HCT116 (cell line): Measurements from ENCODE around the gene LYPD4. TPM values are rescaled to one million over a fixed set of nuclear protein-coding genes. Genes with fewer than 3 reads are reported as not detected.

Experiments used
- ATAC-seq: fragments of 200-7000 bp; cut with Tn5 transposase; 2 replicates; pipeline ENCODE4 v1.9.1; 2020; ENCODE audit warnings: mild to moderate bottlenecking, moderate library complexity
- BruUV-seq: library from RNA; stranded (reverse); fragments of 400-500 nt; replicated peaks from 2 replicates; lab custom pipeline; 2021; lab: Mats Ljungman, UMichigan
- CTCF ChIA-PET: fragments of 300-600 bp; sonication (Branson Sonifier 250); formaldehyde crosslinking; loops from one replicate; lab custom pipeline; 2021; ENCODE audit warnings: antibody characterized with exemption; lab: Charles Lee
- POLR2A ChIA-PET: fragments of 300-600, 350-600 bp; sonication (Branson Sonifier 250); formaldehyde crosslinking; loops from one replicate; lab custom pipeline; 2021; ENCODE audit warnings: antibody characterized with exemption; lab: Charles Lee
- RAD21 ChIA-PET, 2 experiments: fragments of 300-600 bp; sonication (Branson Sonifier 250); formaldehyde crosslinking; loops; one replicate each; lab custom pipeline; 2023; ENCODE audit warnings: low total read pairs in 2 of 2; ENCODE audit not compliant: uncharacterized antibody in 2 of 2, unreplicated experiment in 2 of 2, low non-redundant PET in 1 of 2; lab: Charles Lee
- DNase-seq: peaks from one replicate; pipeline ENCODE4 v3.0.0-alpha.2; 2010; ENCODE audit warnings: low read depth, low spot score
- H2AFZ ChIP-seq: fragments of 200-600 bp; shearing (Covaris generic), sonication (generic); 2 replicates; pipeline ENCODE4 v1.6.1; 2017; ENCODE audit warnings: low read depth, mixed run types, mixed read lengths, antibody characterized with exemption, low read length; ENCODE audit not compliant: poor library complexity, severe bottlenecking
- H3K27ac ChIP-seq: 2 replicates; pipeline ENCODE4 v1.5.1; 2012; ENCODE audit warnings: low read depth, low read length
- H3K27me3 ChIP-seq: fragments of 200-600 bp; sonication (generic); 2 replicates; pipeline ENCODE4 v1.6.1; 2016; ENCODE audit warnings: mixed run types, low read length, mixed read lengths; ENCODE audit not compliant: insufficient read depth
- H3K36me3 ChIP-seq, 2 experiments: fragments of 200-500 bp in 1 of 2; fragments of 200-600 bp in 1 of 2; sonication (Bioruptor generic) in 1 of 2; sonication (generic) in 1 of 2; 2 replicates each; pipeline versions ENCODE4 v1.5.1 to v1.6.1; 2014 to 2016; ENCODE audit warnings: low read length in 2 of 2, inconsistent platforms in 1 of 2, mixed read lengths in 1 of 2, mixed run types in 1 of 2; ENCODE audit not compliant: insufficient read depth in 2 of 2, control insufficient read depth in 1 of 2
- H3K4me1 ChIP-seq, 2 experiments: fragments of 200-600 bp in 1 of 2; sonication (generic) in 1 of 2; 2 replicates each; pipeline versions ENCODE4 v1.5.1 to v1.6.1; 2012 to 2017; ENCODE audit warnings: low read length in 2 of 2, inconsistent platforms in 1 of 2, mild to moderate bottlenecking in 1 of 2, mixed read lengths in 1 of 2, mixed run types in 1 of 2, moderate library complexity in 1 of 2; ENCODE audit not compliant: insufficient read depth in 2 of 2, control insufficient read depth in 1 of 2
- H3K4me2 ChIP-seq: fragments of 200-600 bp; sonication (generic); 2 replicates; pipeline ENCODE4 v1.6.1; 2017; ENCODE audit warnings: mixed run types, low read length, mixed read lengths
- H3K4me3 ChIP-seq, 2 experiments: fragments of 200-600 bp in 1 of 2; sonication (generic) in 1 of 2; replicated peaks in 1 of 2; 2 replicates each; pipeline ENCODE4 v1.5.1; 2011 to 2016; ENCODE audit warnings: low read length in 2 of 2, control low read depth in 1 of 2, low read depth in 1 of 2, mild to moderate bottlenecking in 1 of 2, mixed read lengths in 1 of 2, mixed run types in 1 of 2
- H3K79me2 ChIP-seq: fragments of 200-600 bp; sonication (generic); 2 replicates; pipeline ENCODE4 v1.6.1; 2017; ENCODE audit warnings: mild to moderate bottlenecking, mixed run types, low read length, moderate library complexity, mixed read lengths; ENCODE audit not compliant: insufficient read depth
- H3K9ac ChIP-seq: fragments of 200-600 bp; sonication (generic); 2 replicates; pipeline ENCODE4 v1.6.1; 2016; ENCODE audit warnings: low read length, mixed read lengths
- H3K9me2 ChIP-seq: fragments of 200-600 bp; sonication (generic), shearing (Covaris generic); 2 replicates; pipeline ENCODE4 v1.6.1; 2017; ENCODE audit warnings: mixed run types, mild to moderate bottlenecking, moderate library complexity; ENCODE audit not compliant: insufficient read depth
- H3K9me3 ChIP-seq, 2 experiments: fragments of 200-500 bp in 1 of 2; fragments of 200-600 bp in 1 of 2; sonication (Bioruptor generic) in 1 of 2; sonication (generic) in 1 of 2; 2 replicates each; pipeline ENCODE4 v1.6.1; 2014 to 2017; ENCODE audit warnings: low read length in 2 of 2, mixed read lengths in 2 of 2, inconsistent platforms in 1 of 2, low read depth in 1 of 2, mild to moderate bottlenecking in 1 of 2, mixed run types in 1 of 2, moderate library complexity in 1 of 2; ENCODE audit not compliant: control insufficient read depth in 1 of 2, insufficient read depth in 1 of 2
- H4K20me1 ChIP-seq: fragments of 200-600 bp; sonication (generic), shearing (Covaris generic); 2 replicates; pipeline ENCODE4 v1.6.1; 2017; ENCODE audit warnings: mixed run types, mild to moderate bottlenecking, moderate library complexity; ENCODE audit not compliant: insufficient read depth
- EGR1 ChIP-seq: IDR thresholded peaks from 2 replicates; pipeline ENCODE4 v1.6.1; 2012; ENCODE audit warnings: low read depth
- FOSL1 ChIP-seq: IDR thresholded peaks from 2 replicates; pipeline ENCODE4 v1.6.1; 2012; ENCODE audit warnings: low read depth
- JUND ChIP-seq: IDR thresholded peaks from 2 replicates; pipeline ENCODE4 v1.6.1; 2012
- POLR2A ChIP-seq: IDR thresholded peaks from 2 replicates; pipeline ENCODE4 v1.7.0; 2011; ENCODE audit warnings: borderline replicate concordance; ENCODE audit not compliant: insufficient read depth, insufficient read length; ENCODE audit errors: extremely low read depth
- RAD21 ChIP-seq: IDR thresholded peaks from 2 replicates; pipeline ENCODE4 v1.6.1; 2012; ENCODE audit warnings: low read depth, mild to moderate bottlenecking
- SIN3A ChIP-seq: IDR thresholded peaks from 2 replicates; pipeline ENCODE4 v1.6.1; 2012; ENCODE audit warnings: low read depth
- SRF ChIP-seq: IDR thresholded peaks from 2 replicates; pipeline ENCODE4 v1.6.1; 2012; ENCODE audit warnings: low read depth
- TCF7L2 ChIP-seq: IDR thresholded peaks from 2 replicates; pipeline ENCODE4 v1.7.0; 2011; ENCODE audit warnings: borderline replicate concordance, inconsistent platforms; ENCODE audit not compliant: insufficient read depth, insufficient read length; ENCODE audit errors: extremely low read depth
- YY1 ChIP-seq: IDR thresholded peaks from 2 replicates; pipeline ENCODE4 v1.6.1; 2011; ENCODE audit warnings: low read length, low read depth, moderate library complexity, mild to moderate bottlenecking; ENCODE audit not compliant: insufficient replicate concordance; ENCODE audit errors: extremely low read depth
- intact Hi-C: fragments of 100-400 bp; cut with micrococcal nuclease; formaldehyde crosslinking; loops from 2 replicates; pipeline ENCODE4 v1.10.0; 2022
- total RNA-seq: library from RNA; stranded (reverse); gene quantifications from one replicate; pipeline ENCODE4 v1.2.1, GENCODE V29; 2021; ENCODE audit not compliant: unreplicated experiment
- TF ChIP-seq, protein P1 (sequence below): IDR thresholded peaks from 2 replicates; pipeline ENCODE4 v1.6.1; 2012
- TF ChIP-seq, protein P2 (sequence below), 3 experiments: fragments of 200-600 bp in 1 of 3; sonication (generic) in 1 of 3; IDR thresholded peaks in 2 of 3; conservative IDR thresholded peaks in 1 of 3; 2 replicates each; pipeline ENCODE4 v1.5.1; 2012 to 2017; ENCODE audit warnings: low read depth in 2 of 3, low read length in 2 of 3, antibody characterized with exemption in 1 of 3, borderline replicate concordance in 1 of 3, control low read depth in 1 of 3, mild to moderate bottlenecking in 1 of 3, mixed read lengths in 1 of 3, mixed run types in 1 of 3, moderate library complexity in 1 of 3; ENCODE audit not compliant: insufficient read depth in 1 of 3
- TF ChIP-seq, protein P3 (sequence below): IDR thresholded peaks from 2 replicates; pipeline ENCODE4 v1.6.1; 2012

LYPD4 gene
- total RNA-seq, 1 experiment from 2014 or later, result not detected

DNA sequence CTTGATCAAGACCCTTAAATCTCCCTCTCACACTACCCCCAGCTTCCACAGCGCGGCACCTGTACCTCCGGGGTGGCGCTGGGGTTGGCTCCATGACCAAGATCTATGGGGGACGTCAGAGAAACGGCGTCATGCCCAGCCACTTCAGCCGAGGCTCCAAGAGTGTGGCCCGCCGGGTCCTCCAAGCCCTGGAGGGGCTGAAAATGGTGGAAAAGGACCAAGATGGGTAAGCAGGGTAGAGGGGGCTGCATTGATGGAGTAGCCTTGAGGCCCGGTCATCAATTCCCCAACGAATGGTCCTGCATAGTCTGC is 24.5 kb upstream of the LYPD4 start:
- peaks cover 54 to 72% of the 10 kb centered on the region in 2 experiments for H3K36me3 ChIP-seq
- intact Hi-C loops, result no loop called here
- no peak overlapping the region for H2AFZ ChIP-seq
- TF ChIP-seq RAD21 (no peak), YY1 (no peak)
- TF ChIP-seq, all 23 proteins: peak for 0
- no peak for DNase-seq
- ChIA-PET POLR2A (interaction anchor here (0.9 kb wide), 1 partner anchor 9 kb away, joined by 5 read pairs; the partner anchor contains the start of gene RPS19), RAD21 (no interaction called here), CTCF (no interaction called here)
- H3K9ac ChIP-seq, result no peak overlapping the region
- no peak overlapping the region for H3K4me3 ChIP-seq
- no peaks in the 10 kb centered on the region for H3K9me3 ChIP-seq
- peaks cover 54% of the 10 kb centered on the region; the same call in 1 of the 2 replicates for H4K20me1 ChIP-seq
- H3K4me2 ChIP-seq, result no peak overlapping the region
- H3K27me3 ChIP-seq, result no peaks in the 10 kb centered on the region
- peaks cover 60% of the 10 kb centered on the region for H3K79me2 ChIP-seq
- no TSS peak for BruUV-seq
- ATAC-seq, result no peak
- H3K27ac ChIP-seq, result peak overlapping the region; percentile 13; the same call in 1 of the 2 replicates
- H3K9me2 ChIP-seq, result no peaks in the 10 kb centered on the region
- H3K4me1 ChIP-seq, result peaks cover 0 to 52% of the 10 kb centered on the region in 2 experiments; a peak in 2 of 4 replicates

DNA sequence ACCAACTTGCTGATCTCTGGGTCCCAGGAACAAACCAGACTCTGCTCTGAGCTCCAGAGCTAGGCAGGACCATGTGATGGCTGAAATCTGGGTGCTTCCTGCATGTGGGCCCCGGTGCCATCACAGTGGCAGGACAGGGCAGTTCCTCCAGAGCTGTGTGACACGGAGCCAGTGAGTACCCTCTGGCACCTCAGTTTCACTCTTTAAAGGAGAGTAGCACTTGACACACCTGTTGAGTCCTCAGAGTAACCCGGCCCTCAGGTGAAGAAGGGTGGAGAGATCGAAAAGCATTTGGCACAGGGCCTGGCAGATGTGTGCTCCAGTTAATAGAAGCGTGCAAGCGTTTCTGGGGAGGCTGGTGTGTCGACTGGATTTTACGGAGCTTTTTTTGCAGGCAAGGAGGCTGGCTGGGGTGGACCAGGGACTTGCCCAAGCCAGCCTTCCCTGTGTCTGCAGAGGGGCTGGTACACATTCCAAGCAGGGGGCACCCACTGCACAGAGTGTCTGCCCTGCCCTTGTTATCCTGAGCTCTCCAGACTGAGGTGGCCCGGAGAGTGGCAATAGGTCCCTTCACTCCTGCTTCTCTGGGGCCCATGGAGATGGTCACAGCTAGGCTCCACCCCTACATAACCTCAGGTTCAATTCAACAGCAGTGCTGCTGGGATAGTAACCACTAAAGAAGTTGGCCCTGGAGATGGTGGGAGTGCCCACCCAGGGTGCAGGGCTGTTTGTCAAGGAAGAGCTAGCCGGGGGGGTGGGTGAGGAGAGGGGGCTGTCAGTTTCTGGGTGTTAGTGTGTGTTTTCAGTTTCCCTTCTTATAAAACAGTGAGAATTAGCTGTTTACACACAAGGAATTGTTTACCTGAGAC is 23.9 kb upstream of the LYPD4 start:
- Histone ChIP-seq H3K4me3 (no peak overlapping the region), H4K20me1 (peaks cover 56% of the 10 kb centered on the region; the same call in 1 of the 2 replicates), H3K9me3 (no peaks in the 10 kb centered on the region), H3K27ac (peak overlapping the region; percentile 47), H3K4me2 (no peak overlapping the region), H3K9ac (0 out of 2 replicates have a peak overlapping the region, but pooled peaks have one; percentile 12), H2AFZ (no peak overlapping the region), H3K79me2 (peaks cover 65% of the 10 kb centered on the region), H3K27me3 (no peaks in the 10 kb centered on the region), H3K36me3 (peaks cover 57 to 78% of the 10 kb centered on the region in 2 experiments), H3K9me2 (no peaks in the 10 kb centered on the region), H3K4me1 (peaks cover 0 to 55% of the 10 kb centered on the region in 2 experiments; a peak in 2 of 4 replicates)
- ATAC-seq (no peak), DNase-seq (no peak)
- ChIA-PET POLR2A (interaction anchor here (0.9 kb wide), 1 partner anchor 8 kb away, joined by 5 read pairs; the partner anchor contains the start of gene RPS19), RAD21 (no interaction called here), CTCF (no interaction called here)
- no TSS peak for BruUV-seq
- no peak for TF ChIP-seq FOSL1
- TF ChIP-seq RAD21, result no peak
- TF ChIP-seq, protein P1, sequence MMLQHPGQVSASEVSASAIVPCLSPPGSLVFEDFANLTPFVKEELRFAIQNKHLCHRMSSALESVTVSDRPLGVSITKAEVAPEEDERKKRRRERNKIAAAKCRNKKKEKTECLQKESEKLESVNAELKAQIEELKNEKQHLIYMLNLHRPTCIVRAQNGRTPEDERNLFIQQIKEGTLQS, result no peak
- no peak for TF ChIP-seq JUND
- TF ChIP-seq POLR2A, result no peak
- no peak for TF ChIP-seq EGR1
- TF ChIP-seq SIN3A, result no peak
- TF ChIP-seq, protein P2, sequence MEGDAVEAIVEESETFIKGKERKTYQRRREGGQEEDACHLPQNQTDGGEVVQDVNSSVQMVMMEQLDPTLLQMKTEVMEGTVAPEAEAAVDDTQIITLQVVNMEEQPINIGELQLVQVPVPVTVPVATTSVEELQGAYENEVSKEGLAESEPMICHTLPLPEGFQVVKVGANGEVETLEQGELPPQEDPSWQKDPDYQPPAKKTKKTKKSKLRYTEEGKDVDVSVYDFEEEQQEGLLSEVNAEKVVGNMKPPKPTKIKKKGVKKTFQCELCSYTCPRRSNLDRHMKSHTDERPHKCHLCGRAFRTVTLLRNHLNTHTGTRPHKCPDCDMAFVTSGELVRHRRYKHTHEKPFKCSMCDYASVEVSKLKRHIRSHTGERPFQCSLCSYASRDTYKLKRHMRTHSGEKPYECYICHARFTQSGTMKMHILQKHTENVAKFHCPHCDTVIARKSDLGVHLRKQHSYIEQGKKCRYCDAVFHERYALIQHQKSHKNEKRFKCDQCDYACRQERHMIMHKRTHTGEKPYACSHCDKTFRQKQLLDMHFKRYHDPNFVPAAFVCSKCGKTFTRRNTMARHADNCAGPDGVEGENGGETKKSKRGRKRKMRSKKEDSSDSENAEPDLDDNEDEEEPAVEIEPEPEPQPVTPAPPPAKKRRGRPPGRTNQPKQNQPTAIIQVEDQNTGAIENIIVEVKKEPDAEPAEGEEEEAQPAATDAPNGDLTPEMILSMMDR (IDR thresholded peaks at IDR 0.05 in 2 of 3, conservative IDR thresholded peaks at IDR 0.05 in 1 of 3; ENCODE audit: borderline replicate concordance in 1 of 3, insufficient read depth in 1 of 3, low read depth in 2 of 3, low read length in 2 of 3), result no peak
- TF ChIP-seq, protein P3, sequence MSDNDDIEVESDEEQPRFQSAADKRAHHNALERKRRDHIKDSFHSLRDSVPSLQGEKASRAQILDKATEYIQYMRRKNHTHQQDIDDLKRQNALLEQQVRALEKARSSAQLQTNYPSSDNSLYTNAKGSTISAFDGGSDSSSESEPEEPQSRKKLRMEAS, result no peak
- no peak for TF ChIP-seq SRF
- no peak for TF ChIP-seq TCF7L2
- intact Hi-C loops, result no loop called here
